Heart right ventricle (tissue), 16 donors: ENCODE measurements around the gene CIZ1. TPM values are rescaled to one million over a fixed set of nuclear protein-coding genes. Genes with fewer than 3 reads are reported as not detected.
"Not testable (repeated sequence)": the region's sequence is repeated elsewhere in the genome, so short reads cannot be mapped to it uniquely, and the experiment has no call there.

Experiments
- ATAC-seq, 8 donors: fragments of 200-7000 bp; cut with Tn5 transposase; one replicate each; pipeline ENCODE4 v1.9.1; 2020; ENCODE audit warnings: mild to moderate bottlenecking in 8 of 8, moderate library complexity in 8 of 8, moderate number of reproducible peaks in 1 of 8
- DNase-seq, 2 donors: peaks; one replicate each; pipeline ENCODE4 v3.0.0-alpha.2; 2020
- H3K27ac ChIP-seq, 10 donors: fragments of 200-600 bp; sonication (generic) in 2 of 10; one replicate each; pipeline versions ENCODE4 v1.5.0 to v1.8.0; 2020 to 2022; ENCODE audit warnings: mild to moderate bottlenecking in 3 of 10
- H3K27me3 ChIP-seq, 7 donors: fragments of 200-600 bp; one replicate each; pipeline ENCODE4 v1.8.0; 2021 to 2022; ENCODE audit warnings: mild to moderate bottlenecking in 2 of 7
- H3K36me3 ChIP-seq, 9 donors: fragments of 200-600 bp; sonication (generic) in 1 of 9; one replicate each; pipeline versions ENCODE4 v1.5.0 to v1.8.0; 2020 to 2022; ENCODE audit warnings: mild to moderate bottlenecking in 2 of 9
- H3K4me1 ChIP-seq, 9 donors: fragments of 200-600 bp; sonication (generic) in 1 of 9; one replicate each; pipeline versions ENCODE4 v1.5.0 to v1.8.0; 2020 to 2022; ENCODE audit warnings: mild to moderate bottlenecking in 4 of 9
- H3K4me3 ChIP-seq, 10 donors: fragments of 200-600 bp; sonication (generic) in 2 of 10; one replicate each; pipeline versions ENCODE4 v1.5.0 to v1.8.0; 2020 to 2022; ENCODE audit warnings: mild to moderate bottlenecking in 7 of 10, moderate library complexity in 2 of 10
- H3K9me3 ChIP-seq, 11 donors: fragments of 200-600 bp in 10 of 11; sonication (generic) in 2 of 11; one replicate each; pipeline versions ENCODE4 v1.5.0 to v1.8.0; 2013 to 2022; ENCODE audit warnings: mild to moderate bottlenecking in 2 of 11, control low read depth in 1 of 11, moderate library complexity in 1 of 11
- CTCF ChIP-seq, 9 donors: fragments of 200-600 bp; sonication (generic) in 2 of 9; IDR thresholded peaks; one replicate each; pipeline versions ENCODE4 v1.5.0 to v1.8.0; 2021 to 2022; ENCODE audit warnings: antibody characterized with exemption in 9 of 9, mild to moderate bottlenecking in 5 of 9, moderate library complexity in 1 of 9
- WGBS, 2 donors: extraction: QIAGEN DNeasy Blood & Tissue Kit; methylation state at CpG; one replicate each; pipeline ENCODE4 v1.1.7; 2013; ENCODE audit warnings: inconsistent platforms in 1 of 2; 5-methylcytosine and 5-hydroxymethylcytosine counted together
- intact Hi-C, 10 donors: fragments of 100-400 bp; cut with DNase I; formaldehyde crosslinking; loops; one replicate each; pipeline versions ENCODE4 v1.11.1 to v1.14.2; 2022
- polyA plus RNA-seq, 2 donors: library from polyadenylated mRNA; stranded (reverse); fragments of 200-250 nt; gene quantifications; one replicate each; pipeline ENCODE4 v1.2.3, GENCODE V29; 2013
- total RNA-seq, 10 donors: library from RNA; stranded (reverse); fragmentation: NEBNext Ultra II Directional in 3 of 10; extraction: Animal tissue kit (Norgen Biotek cat#: 25700) in 3 of 10; gene quantifications; one replicate each; pipeline versions ENCODE4 v1.2.1 to v1.2.4, GENCODE V29; 2021 to 2023
- donor health status: Arrhythmogenic right ventricular cardiomyopathy.
- donor health status: ischemic (EF 13 %, LVEDD 7.1; RV severe dilation, severe dysfunction).
- donor health status: healthy with polysubstance abuse.
- donor health status: DM: no; HTN: yes; CAD: no.
- donor health status: DM: no; HTN: no; CAD: no.
- donor health status: ischemic (EF 25% LVEDD 6.9; RV normal size, moderate dysfunction).
- donor health status: ischemic (EF 25% LVEDD 5.7; RV mildly dilated, moderate dysfunction).
- donor health status: healthy.
- donor health status: DM: yes; HTN: yes; CAD: no.
- donor health status: Ischemic cardiomyopathy.
- donor health status: ischemic (EF 35%, LVEDD 5.7; RV mildly dilated, moderate dysfunction).
- donor health status: nonischemic (EF 11% LVEDD 7.7; RV severe dilation, severe dysfunction).
- donor health status: DM: yes; HTN: yes; CAD: no.
- donor health status: PGD.
- donor health status: ischemic (EF 29% LVEDD 5.4; RV normal size, mild dysfunction).
- donor health status: nonischemic (EF 23%, LVEDD 6.1; RV moderate dilation, normal function).

Gene CIZ1
- total and polyA plus RNA-seq, 12 donors = 39.7 to 96.0 (median 75.0) TPM

- H3K9me3 ChIP-seq = peaks cover 0 to 10% (median 0%) of the 10 kb centered on the region in 11 donors
- ATAC-seq, H3K27ac ChIP-seq, H3K4me3 ChIP-seq, H3K36me3 ChIP-seq, H3K27me3 ChIP-seq, intact Hi-C loops: not testable (repeated sequence)
- 30 to 35% methylated on average over 12 of the region's 12 CpGs for WGBS, 2 donors
- peak in 1 of 2 donors; percentile 62 for DNase-seq
- H3K4me1 ChIP-seq = peaks cover 13 to 43% (median 29%) of the 10 kb centered on the region in 9 donors
- TF ChIP-seq CTCF (IDR thresholded peaks at IDR 0.05) = peak in 8 of 9 donors; percentile 23 to 62 (median 55)
Observed at GRCh38 chr9:128129976-128130590, 61.3 kb downstream of the CIZ1 start.

GRCh38 chr9:128128836-128129590 is 62.4 kb downstream of the CIZ1 start:
- Histone ChIP-seq H3K36me3 (peaks cover 0 to 14% (median 4%) of the 10 kb centered on the region in 9 donors), H3K4me1 (peaks cover 13 to 49% (median 31%) of the 10 kb centered on the region in 9 donors), H3K27me3 (no peaks in the 10 kb centered on the region), H3K27ac (peak overlapping the region in 9 of 10 donors; percentile 94 to 99 (median 97)), H3K9me3 (peaks cover 0 to 9% (median 0%) of the 10 kb centered on the region in 11 donors), H3K4me3 (peak overlapping the region; percentile 55 to 100 (median 91))
- intact Hi-C loops = no loop called here
- no peak for TF ChIP-seq CTCF (IDR thresholded peaks at IDR 0.05)
- ATAC-seq = peak in 2 of 8 donors; percentile 0 to 8
- peak in 1 of 2 donors; percentile 30 for DNase-seq
- WGBS, 2 donors = 60 to 64% methylated on average over 29 of the region's 29 CpGs

GRCh38 chr9:128127990-128128835 is 63.2 kb downstream of the CIZ1 start:
- peak; percentile 84 to 88 for DNase-seq
- peaks cover 0 to 22% (median 11%) of the 10 kb centered on the region in 9 donors for H3K36me3 ChIP-seq
- H3K27ac ChIP-seq = peak overlapping the region; percentile 94 to 99 (median 97)
- no peaks in the 10 kb centered on the region for H3K27me3 ChIP-seq
- H3K4me3 ChIP-seq = peak overlapping the region; percentile 55 to 100 (median 91)
- intact Hi-C loops = loop anchor here in 1 of 10 donors (2.0 kb wide), 1 partner anchor 59 kb away; the partner anchor contains the start of gene SLC25A25
- peaks cover 13 to 49% (median 31%) of the 10 kb centered on the region in 9 donors for H3K4me1 ChIP-seq
- H3K9me3 ChIP-seq = peaks cover 0 to 4% (median 0%) of the 10 kb centered on the region in 11 donors
- ATAC-seq = peak; percentile 86 to 94 (median 92)
- peak in 1 of 9 donors; percentile 3 for TF ChIP-seq CTCF (IDR thresholded peaks at IDR 0.05)
- WGBS, 2 donors = 0 to 1% methylated on average over 82 of the region's 82 CpGs
